DND-41 (cell line): Measurements from ENCODE around the gene MAST4.

ENCODE experiments used
- EZH2 ChIP-seq: IDR thresholded peaks from 3 replicates; pipeline ENCODE4 v1.6.1; 2012; ENCODE audit warnings: borderline replicate concordance, low read depth, mild to moderate bottlenecking, moderate library complexity, low read length, inconsistent platforms; ENCODE audit not compliant: severe bottlenecking
- TF ChIP-seq, protein P1 (sequence below): IDR thresholded peaks from 2 replicates; pipeline ENCODE4 v1.5.1; 2012; ENCODE audit warnings: borderline replicate concordance, low read length, moderate library complexity, mild to moderate bottlenecking; ENCODE audit not compliant: poor library complexity, severe bottlenecking; ENCODE audit errors: extremely low read depth

DNA sequence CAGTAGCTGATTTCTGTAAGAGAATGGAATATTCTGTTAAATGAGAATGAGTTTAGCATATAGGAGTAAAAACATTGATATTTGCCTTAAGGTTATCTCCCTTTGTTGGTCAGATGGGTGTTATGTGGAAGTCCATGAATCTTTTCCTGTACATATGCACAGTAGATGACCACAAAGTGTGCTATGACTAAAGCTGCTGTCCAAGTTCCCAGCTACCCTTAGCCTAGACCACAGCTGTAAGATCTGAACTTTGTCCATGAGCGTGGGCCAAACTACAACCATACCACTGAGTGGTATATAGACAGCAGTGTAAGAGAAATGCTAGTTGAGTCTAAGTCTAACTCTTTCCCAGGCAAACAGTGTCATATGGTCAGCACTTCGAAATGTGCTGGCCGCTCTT is 551.6 kb downstream of the MAST4 start:
- TF ChIP-seq, protein P1, sequence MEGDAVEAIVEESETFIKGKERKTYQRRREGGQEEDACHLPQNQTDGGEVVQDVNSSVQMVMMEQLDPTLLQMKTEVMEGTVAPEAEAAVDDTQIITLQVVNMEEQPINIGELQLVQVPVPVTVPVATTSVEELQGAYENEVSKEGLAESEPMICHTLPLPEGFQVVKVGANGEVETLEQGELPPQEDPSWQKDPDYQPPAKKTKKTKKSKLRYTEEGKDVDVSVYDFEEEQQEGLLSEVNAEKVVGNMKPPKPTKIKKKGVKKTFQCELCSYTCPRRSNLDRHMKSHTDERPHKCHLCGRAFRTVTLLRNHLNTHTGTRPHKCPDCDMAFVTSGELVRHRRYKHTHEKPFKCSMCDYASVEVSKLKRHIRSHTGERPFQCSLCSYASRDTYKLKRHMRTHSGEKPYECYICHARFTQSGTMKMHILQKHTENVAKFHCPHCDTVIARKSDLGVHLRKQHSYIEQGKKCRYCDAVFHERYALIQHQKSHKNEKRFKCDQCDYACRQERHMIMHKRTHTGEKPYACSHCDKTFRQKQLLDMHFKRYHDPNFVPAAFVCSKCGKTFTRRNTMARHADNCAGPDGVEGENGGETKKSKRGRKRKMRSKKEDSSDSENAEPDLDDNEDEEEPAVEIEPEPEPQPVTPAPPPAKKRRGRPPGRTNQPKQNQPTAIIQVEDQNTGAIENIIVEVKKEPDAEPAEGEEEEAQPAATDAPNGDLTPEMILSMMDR, result no peak
- TF ChIP-seq EZH2, result no peak
